PC-9 (cell line): ENCODE data around the gene TUBB8. TPM values are rescaled to one million over a fixed set of nuclear protein-coding genes. Genes with fewer than 3 reads are reported as not detected.

ENCODE experiments used
- BruUV-seq: library from RNA; stranded (reverse); fragments of 400-500 nt; replicated peaks from 2 replicates; lab custom pipeline; 2021; lab: Mats Ljungman, UMichigan
- CTCF ChIA-PET: fragments of 300-600 bp; sonication (Branson Sonifier 250); formaldehyde crosslinking; loops from one replicate; lab custom pipeline; 2022; ENCODE audit warnings: antibody characterized with exemption; lab: Charles Lee
- POLR2A ChIA-PET: fragments of 300-600 bp; sonication (Branson Sonifier 250); formaldehyde crosslinking; loops from one replicate; lab custom pipeline; 2022; ENCODE audit warnings: antibody characterized with exemption; ENCODE audit not compliant: unreplicated experiment; lab: Charles Lee
- DNase-seq, 2 experiments: peaks; one replicate each; pipeline versions ENCODE4 v3.0.0 to v3.0.0-alpha.2; 2015 to 2022; ENCODE audit warnings: mixed read lengths in 1 of 2
- H2AFZ ChIP-seq: fragments of 200-600 bp; sonication (generic); 2 replicates; pipeline ENCODE4 v1.8.1; 2017; ENCODE audit warnings: antibody characterized with exemption
- H3F3A ChIP-seq: fragments of 200-600 bp; sonication (generic); 2 replicates; pipeline ENCODE4 v1.8.1; 2017; ENCODE audit warnings: antibody characterized with exemption, mild to moderate bottlenecking, low read depth; ENCODE audit not compliant: insufficient read depth
- H3K27ac ChIP-seq: fragments of 200-600 bp; sonication (generic); 2 replicates; pipeline ENCODE4 v1.6.1; 2016; ENCODE audit warnings: mixed run types
- H3K27me3 ChIP-seq: fragments of 200-600 bp; sonication (generic); 2 replicates; pipeline ENCODE4 v1.6.1; 2016; ENCODE audit warnings: low read depth, mixed run types; ENCODE audit not compliant: insufficient read depth
- H3K36me3 ChIP-seq: fragments of 200-600 bp; sonication (generic); 2 replicates; pipeline ENCODE4 v1.6.1; 2016; ENCODE audit warnings: low read depth, mixed run types
- H3K4me1 ChIP-seq: fragments of 200-600 bp; sonication (generic); replicated peaks from 2 replicates; pipeline ENCODE4 v1.6.1; 2016; ENCODE audit warnings: mixed run types; ENCODE audit not compliant: insufficient read depth
- H3K4me2 ChIP-seq: fragments of 200-600 bp; sonication (generic); 2 replicates; pipeline ENCODE4 v1.6.1; 2017; ENCODE audit warnings: mixed run types
- H3K4me3 ChIP-seq: fragments of 200-600 bp; sonication (generic); 2 replicates; pipeline ENCODE4 v1.6.1; 2016; ENCODE audit warnings: mixed run types
- H3K79me2 ChIP-seq: fragments of 200-600 bp; sonication (generic); 2 replicates; pipeline ENCODE4 v1.6.1; 2017; ENCODE audit warnings: low read depth, mixed run types
- H3K9me2 ChIP-seq: fragments of 200-600 bp; sonication (generic); 2 replicates; pipeline ENCODE4 v1.8.1; 2017; ENCODE audit warnings: mild to moderate bottlenecking; ENCODE audit not compliant: insufficient read depth
- H3K9me3 ChIP-seq: fragments of 200-600 bp; sonication (generic); 2 replicates; pipeline ENCODE4 v1.8.1; 2016; ENCODE audit warnings: low read depth; ENCODE audit not compliant: insufficient read depth
- H4K20me1 ChIP-seq: fragments of 200-600 bp; sonication (generic); 2 replicates; pipeline ENCODE4 v1.8.1; 2017; ENCODE audit not compliant: insufficient read depth
- EZH2 ChIP-seq: fragments of 200-600 bp; sonication (generic); IDR thresholded peaks from 2 replicates; pipeline ENCODE4 v1.8.0; 2017; ENCODE audit warnings: antibody characterized with exemption, low read depth
- intact Hi-C: fragments of 100-400 bp; cut with micrococcal nuclease; formaldehyde crosslinking; loops from one replicate; pipeline ENCODE4 v1.10.0; 2022; ENCODE audit not compliant: unreplicated experiment
- total RNA-seq: library from RNA; stranded (reverse); gene quantifications from 2 replicates; pipeline ENCODE4 v1.2.3, GENCODE V29; 2021
- TF ChIP-seq, protein P1 (sequence below): fragments of 200-600 bp; sonication (generic); conservative IDR thresholded peaks from 2 replicates; pipeline ENCODE4 v1.6.1; 2017; ENCODE audit warnings: mixed run types, antibody characterized with exemption, mild to moderate bottlenecking, moderate library complexity

TUBB8 gene
- total RNA-seq, 1 experiment from 2014 or later, result 0.59 TPM

DNA sequence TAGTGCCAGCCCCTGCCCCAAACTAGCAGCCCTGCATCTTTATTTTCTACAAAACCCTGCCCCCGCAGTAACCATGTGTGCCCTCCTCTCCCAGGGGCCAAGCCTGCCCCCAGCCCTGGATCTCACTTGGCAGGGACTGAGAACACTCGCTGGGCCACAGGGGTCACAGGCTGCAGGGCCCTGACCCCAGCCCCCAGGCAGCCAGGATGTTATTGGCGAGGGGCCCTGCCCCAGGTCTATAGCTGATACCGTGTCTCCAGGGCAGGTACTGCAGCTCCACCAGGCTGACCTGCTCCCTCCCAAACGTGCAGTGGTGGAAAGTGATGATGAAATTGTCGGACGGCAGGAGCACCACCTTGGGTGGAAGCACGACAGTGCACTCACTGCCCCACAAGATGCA lies 35.9 kb upstream of the TUBB8 start:
- Histone ChIP-seq H3K27ac (no peak overlapping the region), H2AFZ (no peak overlapping the region), H4K20me1 (no peaks in the 10 kb centered on the region), H3K79me2 (no peaks in the 10 kb centered on the region), H3K4me3 (no peak overlapping the region), H3K9me3 (no peaks in the 10 kb centered on the region), H3K4me1 (no peaks in the 10 kb centered on the region), H3K4me2 (no peak overlapping the region), H3F3A (no peaks in the 10 kb centered on the region), H3K27me3 (no peaks in the 10 kb centered on the region), H3K36me3 (no peaks in the 10 kb centered on the region), H3K9me2 (no peaks in the 10 kb centered on the region)
- ChIA-PET CTCF (no interaction called here), POLR2A (no interaction called here)
- TF ChIP-seq, protein P1, sequence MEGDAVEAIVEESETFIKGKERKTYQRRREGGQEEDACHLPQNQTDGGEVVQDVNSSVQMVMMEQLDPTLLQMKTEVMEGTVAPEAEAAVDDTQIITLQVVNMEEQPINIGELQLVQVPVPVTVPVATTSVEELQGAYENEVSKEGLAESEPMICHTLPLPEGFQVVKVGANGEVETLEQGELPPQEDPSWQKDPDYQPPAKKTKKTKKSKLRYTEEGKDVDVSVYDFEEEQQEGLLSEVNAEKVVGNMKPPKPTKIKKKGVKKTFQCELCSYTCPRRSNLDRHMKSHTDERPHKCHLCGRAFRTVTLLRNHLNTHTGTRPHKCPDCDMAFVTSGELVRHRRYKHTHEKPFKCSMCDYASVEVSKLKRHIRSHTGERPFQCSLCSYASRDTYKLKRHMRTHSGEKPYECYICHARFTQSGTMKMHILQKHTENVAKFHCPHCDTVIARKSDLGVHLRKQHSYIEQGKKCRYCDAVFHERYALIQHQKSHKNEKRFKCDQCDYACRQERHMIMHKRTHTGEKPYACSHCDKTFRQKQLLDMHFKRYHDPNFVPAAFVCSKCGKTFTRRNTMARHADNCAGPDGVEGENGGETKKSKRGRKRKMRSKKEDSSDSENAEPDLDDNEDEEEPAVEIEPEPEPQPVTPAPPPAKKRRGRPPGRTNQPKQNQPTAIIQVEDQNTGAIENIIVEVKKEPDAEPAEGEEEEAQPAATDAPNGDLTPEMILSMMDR, result no peak
- no peak for TF ChIP-seq EZH2
- DNase-seq, result no peak
- intact Hi-C loops, result no loop called here
- BruUV-seq, result no TSS peak

DNA sequence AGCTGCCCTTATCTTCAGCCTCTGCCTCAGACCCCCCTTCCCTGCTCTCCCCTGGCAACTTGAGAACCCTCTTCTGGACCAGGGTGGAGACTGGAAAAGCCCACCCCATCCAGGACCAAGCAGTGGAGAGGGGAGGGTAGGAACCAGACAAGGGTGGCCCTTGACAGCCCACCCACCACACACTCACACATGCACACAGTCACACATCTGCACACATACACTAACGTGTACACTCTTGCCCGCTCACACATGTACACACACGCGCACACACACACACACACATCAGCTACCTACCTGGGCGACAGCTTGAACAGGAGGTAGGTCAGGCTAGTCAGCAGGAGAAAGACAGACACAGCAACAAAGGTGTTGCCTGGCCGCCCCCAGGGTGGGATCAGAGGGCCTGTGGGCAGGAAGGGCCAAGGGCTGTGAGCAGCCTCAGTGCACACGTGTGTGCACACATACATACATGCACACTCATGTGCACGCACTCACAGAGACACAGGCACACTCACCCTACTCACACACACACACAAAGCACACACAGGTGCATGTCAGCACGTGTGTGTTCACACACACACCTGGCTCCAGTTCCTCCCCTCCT lies 34.9 kb upstream of the TUBB8 start:
- CTCF ChIA-PET, result no interaction called here
- no peaks in the 10 kb centered on the region for H3F3A ChIP-seq
- H2AFZ ChIP-seq, result no peak overlapping the region
- no peak for DNase-seq
- TF ChIP-seq EZH2, result no peak
- TF ChIP-seq, protein P1, result no peak
- no peaks in the 10 kb centered on the region for H3K36me3 ChIP-seq
- H3K27ac ChIP-seq, result no peak overlapping the region
- no peaks in the 10 kb centered on the region for H4K20me1 ChIP-seq
- H3K4me1 ChIP-seq, result no peaks in the 10 kb centered on the region
- no peaks in the 10 kb centered on the region for H3K9me2 ChIP-seq
- no peaks in the 10 kb centered on the region for H3K79me2 ChIP-seq
- no peak overlapping the region for H3K4me3 ChIP-seq
- POLR2A ChIA-PET, result no interaction called here
- no peaks in the 10 kb centered on the region for H3K27me3 ChIP-seq
- intact Hi-C loops, result no loop called here
- BruUV-seq, result no TSS peak
- H3K4me2 ChIP-seq, result no peak overlapping the region
- H3K9me3 ChIP-seq, result no peaks in the 10 kb centered on the region

DNA sequence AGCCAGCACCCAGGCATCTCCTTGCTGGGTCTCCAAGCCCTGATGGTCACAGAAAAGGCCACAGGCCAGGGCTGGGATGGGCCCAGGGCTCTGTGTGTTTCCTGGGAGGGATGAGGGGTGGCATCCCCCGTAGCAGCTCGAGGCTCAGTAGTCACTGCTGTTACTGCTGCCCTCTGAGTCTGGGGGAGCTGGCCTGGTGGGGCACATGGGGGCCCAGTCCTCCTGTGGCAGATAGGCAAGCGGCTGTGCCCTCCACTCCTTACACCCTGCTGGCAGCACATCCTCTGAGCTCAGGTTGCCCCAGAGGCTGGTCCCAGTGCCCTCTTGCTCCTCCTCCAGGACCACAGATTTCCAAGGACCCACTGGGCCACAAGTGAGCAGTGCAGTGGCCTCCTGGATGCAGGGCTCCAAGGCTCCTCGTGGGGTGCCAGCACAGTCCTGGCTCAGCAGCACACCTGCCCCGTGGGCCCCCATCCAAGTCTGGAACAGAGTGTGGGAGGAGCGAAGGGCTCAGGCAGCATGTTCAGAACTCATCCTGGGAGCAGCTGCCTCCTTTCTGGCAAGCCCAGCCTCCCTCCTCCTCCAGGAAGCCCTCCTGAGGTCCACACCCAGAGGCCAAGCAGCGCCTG lies 31.5 kb upstream of the TUBB8 start:
- no peaks in the 10 kb centered on the region for H4K20me1 ChIP-seq
- CTCF ChIA-PET, result no interaction called here
- no peaks in the 10 kb centered on the region for H3K36me3 ChIP-seq
- intact Hi-C loops, result no loop called here
- no peak overlapping the region for H3K4me2 ChIP-seq
- no peaks in the 10 kb centered on the region for H3K9me3 ChIP-seq
- H3F3A ChIP-seq, result no peaks in the 10 kb centered on the region
- POLR2A ChIA-PET, result no interaction called here
- no TSS peak for BruUV-seq
- TF ChIP-seq, protein P1, result no peak
- no peak for TF ChIP-seq EZH2
- H2AFZ ChIP-seq, result no peak overlapping the region
- no peaks in the 10 kb centered on the region for H3K79me2 ChIP-seq
- H3K4me1 ChIP-seq, result no peaks in the 10 kb centered on the region
- no peak overlapping the region for H3K4me3 ChIP-seq
- no peaks in the 10 kb centered on the region for H3K27me3 ChIP-seq
- no peak for DNase-seq
- no peaks in the 10 kb centered on the region for H3K9me2 ChIP-seq
- no peak overlapping the region for H3K27ac ChIP-seq
